Spinal cord (tissue), 10 donors: ENCODE data around the gene SPATA9. TPM values are rescaled to one million over a fixed set of nuclear protein-coding genes. Genes with fewer than 3 reads are reported as not detected.
A peak's percentile ranks its signal among the peaks of the same experiment; 100 is the strongest.

ENCODE experiments used
- DNase-seq, 6 donors: peaks; one replicate each; pipeline versions ENCODE4 v3.0.0 to v3.0.0-alpha.2; 2013 to 2015; ENCODE audit warnings: low spot score in 6 of 6, low read depth in 4 of 6
- H3K27ac ChIP-seq: one replicate; pipeline ENCODE4 v1.5.1; 2013; ENCODE audit warnings: low read depth, low read length, control low read depth
- H3K27me3 ChIP-seq: one replicate; pipeline ENCODE4 v1.6.1; 2013; ENCODE audit warnings: low read length; ENCODE audit not compliant: control insufficient read depth, insufficient read depth
- H3K36me3 ChIP-seq: one replicate; pipeline ENCODE4 v1.6.1; 2013; ENCODE audit warnings: low read length; ENCODE audit not compliant: control insufficient read depth, insufficient read depth
- H3K4me1 ChIP-seq: one replicate; pipeline ENCODE4 v1.6.1; 2013; ENCODE audit warnings: low read length; ENCODE audit not compliant: control insufficient read depth, insufficient read depth
- H3K4me3 ChIP-seq: one replicate; pipeline ENCODE4 v1.5.1; 2013; ENCODE audit warnings: low read depth, low read length, control low read depth
- H3K9me3 ChIP-seq: one replicate; pipeline ENCODE4 v1.6.1; 2013; ENCODE audit warnings: low read length; ENCODE audit not compliant: control insufficient read depth, insufficient read depth
- WGBS: methylation state at CpG from one replicate; pipeline ENCODE4 v1.1.5; 2013; ENCODE audit warnings: missing lambda C conversion rate; ENCODE audit not compliant: insufficient coverage; 5-methylcytosine and 5-hydroxymethylcytosine counted together
- polyA plus RNA-seq, 2 donors: library from polyadenylated mRNA; unstranded; fragments of 120-200 nt; gene quantifications; one replicate each; pipeline ENCODE4 v1.2.1, GENCODE V29; 2013; ENCODE audit not compliant: insufficient read length in 2 of 2
- total RNA-seq, 2 donors: library from RNA; depleted of rRNA in 1 of 2; stranded (reverse); fragments of 120-200 nt in 1 of 2; fragments of >200 nt in 1 of 2; gene quantifications; one replicate each; pipeline versions ENCODE4 v1.2.3 to v1.2.4, GENCODE V29; 2013 to 2014
- donor health status: healthy.

Gene SPATA9
- total and polyA plus RNA-seq, 4 donors: 0.40 to 1.7 (median 1.4) TPM

DNA sequence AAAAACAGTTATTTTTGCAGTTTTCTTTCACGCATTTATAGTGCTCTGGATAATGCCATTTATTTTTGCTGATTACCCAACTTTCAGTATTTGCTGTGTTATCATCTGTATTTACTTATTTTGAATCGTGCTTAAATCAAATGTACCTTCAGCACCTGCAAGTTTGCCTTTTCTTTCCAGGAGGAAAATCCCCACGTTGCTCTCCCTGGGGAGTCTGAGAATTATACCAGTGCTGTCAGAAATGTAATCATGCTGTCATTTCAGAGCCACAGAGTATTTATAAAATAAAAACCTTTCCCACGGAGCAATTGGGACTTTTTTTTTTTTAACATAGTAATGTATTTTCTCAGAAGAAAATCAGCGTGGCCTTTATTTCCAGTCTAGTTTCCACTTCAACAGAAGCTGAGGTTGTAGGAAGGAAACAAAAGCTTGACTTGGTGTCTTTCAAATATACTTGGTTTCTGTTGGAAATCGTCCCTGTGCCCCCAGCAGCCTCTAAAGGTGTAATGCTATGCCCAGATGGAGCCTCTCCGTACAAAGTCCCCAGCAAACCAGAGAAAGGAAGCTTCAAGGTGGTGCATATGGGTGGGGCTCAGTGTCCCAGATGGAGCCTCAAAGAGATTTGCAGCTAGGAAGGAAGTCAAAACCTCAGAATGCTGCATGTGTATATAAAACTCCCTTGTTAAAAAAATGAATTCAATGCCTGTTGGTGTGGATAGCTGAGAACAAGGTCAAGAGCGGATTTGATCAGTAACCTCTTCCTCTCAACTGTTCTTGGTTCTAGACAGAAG lies 60.8 kb downstream of the SPATA9 start:
- no peaks in the 10 kb centered on the region for H3K36me3 ChIP-seq
- no peak for DNase-seq
- H3K27ac ChIP-seq: no peak overlapping the region
- no peak overlapping the region for H3K4me3 ChIP-seq
- H3K4me1 ChIP-seq: peaks cover 13% of the 10 kb centered on the region
- H3K9me3 ChIP-seq: no peaks in the 10 kb centered on the region
- peaks cover 25% of the 10 kb centered on the region for H3K27me3 ChIP-seq
- 48% methylated on average over 2 of the region's 8 CpGs for WGBS

DNA sequence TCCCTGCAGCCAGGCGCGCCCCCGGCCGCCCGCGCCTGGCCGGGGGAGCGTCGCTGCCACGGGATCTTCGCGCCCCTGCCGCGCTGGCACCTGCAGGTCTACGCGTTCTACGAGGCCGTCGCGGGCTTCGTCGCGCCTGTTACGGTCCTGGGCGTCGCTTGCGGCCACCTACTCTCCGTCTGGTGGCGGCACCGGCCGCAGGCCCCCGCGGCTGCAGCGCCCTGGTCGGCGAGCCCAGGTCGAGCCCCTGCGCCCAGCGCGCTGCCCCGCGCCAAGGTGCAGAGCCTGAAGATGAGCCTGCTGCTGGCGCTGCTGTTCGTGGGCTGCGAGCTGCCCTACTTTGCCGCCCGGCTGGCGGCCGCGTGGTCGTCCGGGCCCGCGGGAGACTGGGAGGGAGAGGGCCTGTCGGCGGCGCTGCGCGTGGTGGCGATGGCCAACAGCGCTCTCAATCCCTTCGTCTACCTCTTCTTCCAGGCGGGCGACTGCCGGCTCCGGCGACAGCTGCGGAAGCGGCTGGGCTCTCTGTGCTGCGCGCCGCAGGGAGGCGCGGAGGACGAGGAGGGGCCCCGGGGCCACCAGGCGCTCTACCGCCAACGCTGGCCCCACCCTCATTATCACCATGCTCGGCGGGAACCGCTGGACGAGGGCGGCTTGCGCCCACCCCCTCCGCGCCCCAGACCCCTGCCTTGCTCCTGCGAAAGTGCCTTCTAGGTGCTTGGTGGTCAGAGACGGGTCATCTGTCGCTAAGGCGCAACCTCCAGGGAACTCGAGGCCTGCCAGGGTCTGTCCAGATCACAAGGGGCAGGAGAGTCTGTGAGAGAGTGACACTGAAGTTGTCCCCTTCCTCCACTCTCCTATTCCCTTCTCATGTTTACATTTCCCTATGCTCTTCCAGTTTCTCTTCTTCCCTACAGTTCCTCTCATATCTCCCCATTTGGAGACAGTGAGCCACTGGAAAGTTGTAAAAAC lies 61.6 kb downstream of the SPATA9 start:
- H3K27ac ChIP-seq: no peak overlapping the region
- H3K36me3 ChIP-seq: no peaks in the 10 kb centered on the region
- peak in 2 of 6 donors; percentile 53 to 56 for DNase-seq
- H3K4me3 ChIP-seq: peak overlapping the region; percentile 10
- H3K4me1 ChIP-seq: peaks cover 13% of the 10 kb centered on the region
- no peaks in the 10 kb centered on the region for H3K9me3 ChIP-seq
- under 1% methylated on average over 86 of the region's 92 CpGs for WGBS
- H3K27me3 ChIP-seq: peaks cover 25% of the 10 kb centered on the region

DNA sequence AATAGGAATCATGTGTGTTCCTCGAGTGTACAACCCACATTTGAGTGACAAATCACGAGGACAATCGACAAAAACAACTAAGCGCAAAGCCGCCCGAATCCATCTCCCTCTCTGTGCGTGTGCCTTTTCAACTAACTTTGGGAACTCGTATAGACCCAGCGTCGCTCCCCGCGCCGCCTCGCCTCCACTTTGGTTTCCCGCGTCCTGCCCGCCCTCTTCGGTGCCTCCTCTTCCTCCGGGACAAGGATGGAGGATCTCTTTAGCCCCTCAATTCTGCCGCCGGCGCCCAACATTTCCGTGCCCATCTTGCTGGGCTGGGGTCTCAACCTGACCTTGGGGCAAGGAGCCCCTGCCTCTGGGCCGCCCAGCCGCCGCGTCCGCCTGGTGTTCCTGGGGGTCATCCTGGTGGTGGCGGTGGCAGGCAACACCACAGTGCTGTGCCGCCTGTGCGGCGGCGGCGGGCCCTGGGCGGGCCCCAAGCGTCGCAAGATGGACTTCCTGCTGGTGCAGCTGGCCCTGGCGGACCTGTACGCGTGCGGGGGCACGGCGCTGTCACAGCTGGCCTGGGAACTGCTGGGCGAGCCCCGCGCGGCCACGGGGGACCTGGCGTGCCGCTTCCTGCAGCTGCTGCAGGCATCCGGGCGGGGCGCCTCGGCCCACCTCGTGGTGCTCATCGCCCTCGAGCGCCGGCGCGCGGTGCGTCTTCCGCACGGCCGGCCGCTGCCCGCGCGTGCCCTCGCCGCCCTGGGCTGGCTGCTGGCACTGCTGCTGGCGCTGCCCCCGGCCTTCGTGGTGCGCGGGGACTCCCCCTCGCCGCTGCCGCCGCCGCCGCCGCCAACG lies 62.5 kb downstream of the SPATA9 start, which contains the start of gene GPR150:
Gene GPR150 (plus strand): TSS at position 58 of the 840 bp plus-strand sequence. CDS start 189 bp downstream, at position 247.
- no peak within 1 kb of the TSS for H3K27ac ChIP-seq
- H3K36me3 ChIP-seq: no peaks in the 10 kb centered on the region
- H3K27me3 ChIP-seq: peaks cover 25% of the 10 kb centered on the region
- WGBS: under 1% methylated on average over 84 of the region's 85 CpGs
- H3K4me1 ChIP-seq: peaks cover 13% of the 10 kb centered on the region
- H3K9me3 ChIP-seq: no peaks in the 10 kb centered on the region
- H3K4me3 ChIP-seq: peak within 1 kb of the TSS; percentile 45
- DNase-seq: peak in 2 of 6 donors; percentile 50 to 54

DNA sequence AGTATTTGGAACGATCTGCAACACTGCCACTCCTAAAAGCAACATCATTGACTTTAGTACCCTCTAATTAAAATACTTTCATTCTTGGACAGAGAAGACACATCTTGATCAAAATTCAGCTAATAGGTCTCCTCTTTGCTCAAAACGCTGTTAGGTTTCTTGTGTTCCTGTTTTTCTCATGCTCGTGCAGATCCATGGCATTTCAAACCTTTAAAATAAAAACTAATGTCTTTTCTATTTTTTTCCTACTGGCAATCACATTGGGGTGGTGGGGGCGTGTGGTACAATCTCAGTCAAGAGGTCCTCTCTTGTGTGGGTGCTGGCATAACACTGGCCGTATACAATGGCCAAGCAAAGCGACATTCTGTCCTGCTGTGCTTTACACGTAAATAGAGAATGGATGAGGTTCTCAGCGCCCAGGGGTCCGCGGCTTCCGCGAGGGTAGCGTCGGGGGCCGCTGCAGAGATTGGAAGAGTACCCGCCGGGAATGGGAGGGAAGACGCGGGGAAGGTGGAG lies 63.2 kb downstream of the SPATA9 start:
- Histone ChIP-seq H3K27ac (no peak overlapping the region), H3K4me1 (peaks cover 13% of the 10 kb centered on the region), H3K4me3 (peak overlapping the region; percentile 45), H3K9me3 (no peaks in the 10 kb centered on the region), H3K27me3 (peaks cover 25% of the 10 kb centered on the region), H3K36me3 (no peaks in the 10 kb centered on the region)
- peak in 1 of 6 donors; percentile 8 for DNase-seq
- 2% methylated on average over 13 of the region's 19 CpGs for WGBS

DNA sequence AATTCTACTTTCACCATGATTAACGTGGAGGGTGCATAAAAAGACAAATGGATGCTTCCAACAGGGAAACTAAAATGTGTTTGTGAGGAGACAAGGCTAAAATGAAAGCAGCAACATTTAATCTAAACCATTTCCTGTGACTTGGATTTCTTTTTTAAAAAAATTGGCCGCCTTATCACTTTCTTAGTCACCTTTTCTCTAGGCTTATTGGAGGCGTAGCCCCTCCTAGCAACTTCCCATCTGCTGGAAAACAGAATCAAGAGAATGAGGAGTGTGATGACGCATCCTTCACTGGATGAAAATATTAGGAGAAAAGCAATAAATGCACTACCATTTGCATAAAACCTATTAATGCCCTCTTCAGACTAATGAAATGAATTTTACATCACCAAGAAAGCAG lies 63.7 kb downstream of the SPATA9 start:
- WGBS: no CpG with 5 or more reads among the region's 4 CpGs
- H3K27ac ChIP-seq: no peak overlapping the region

DNA sequence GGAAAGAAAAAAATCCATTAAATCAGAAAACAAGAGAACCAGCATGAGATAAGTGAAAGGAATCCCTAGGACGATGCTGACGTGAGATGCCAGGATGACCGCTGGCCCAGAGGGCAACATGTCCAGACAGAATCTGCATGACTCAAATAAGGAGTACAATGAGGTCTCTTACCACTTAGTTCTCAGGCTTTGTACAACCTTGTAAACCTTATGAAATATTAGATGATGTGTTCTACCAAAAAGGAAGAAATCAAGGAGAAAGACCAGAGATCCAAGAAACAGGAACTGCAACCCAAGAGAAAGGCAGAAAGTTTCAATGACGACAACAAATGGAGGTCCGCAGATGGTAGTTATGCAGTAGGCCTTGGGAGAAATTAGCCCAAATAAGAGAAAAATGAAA lies 65.7 kb downstream of the SPATA9 start:
- no peak overlapping the region for H3K4me3 ChIP-seq
- no peak for DNase-seq
- no peak overlapping the region for H3K27ac ChIP-seq
- no peaks in the 10 kb centered on the region for H3K36me3 ChIP-seq
- WGBS: 77% methylated on average over 5 of the region's 5 CpGs
- peaks cover 4% of the 10 kb centered on the region for H3K9me3 ChIP-seq
- peaks cover 13% of the 10 kb centered on the region for H3K4me1 ChIP-seq
- H3K27me3 ChIP-seq: peaks cover 25% of the 10 kb centered on the region

More for the DNA sequence above, 63.7 kb downstream of the SPATA9 start:
- Histone ChIP-seq H3K27me3 (peaks cover 25% of the 10 kb centered on the region), H3K36me3 (no peaks in the 10 kb centered on the region), H3K4me3 (no peak overlapping the region), H3K4me1 (peaks cover 13% of the 10 kb centered on the region), H3K9me3 (no peaks in the 10 kb centered on the region)
- DNase-seq: no peak

DNA sequence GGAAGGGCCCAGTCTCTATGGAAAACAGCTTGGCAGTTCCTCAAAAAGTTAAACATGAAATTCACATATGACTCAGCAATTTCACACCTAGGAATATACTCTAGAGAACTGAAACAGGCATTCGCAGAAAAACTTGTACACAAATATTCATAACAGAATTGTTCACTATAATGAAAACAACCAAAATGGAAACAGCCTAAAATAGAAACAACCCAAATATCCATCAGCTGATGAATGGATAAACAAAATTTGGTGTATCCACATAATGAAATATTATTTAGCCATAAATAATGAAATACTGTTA lies 67.7 kb downstream of the SPATA9 start:
- DNase-seq: no peak
- no peaks in the 10 kb centered on the region for H3K36me3 ChIP-seq
- peaks cover 4% of the 10 kb centered on the region for H3K9me3 ChIP-seq
- no CpG with 5 or more reads among the region's 1 CpG for WGBS
- no peak overlapping the region for H3K27ac ChIP-seq
- peaks cover 19% of the 10 kb centered on the region for H3K27me3 ChIP-seq
- no peak overlapping the region for H3K4me3 ChIP-seq
- peaks cover 5% of the 10 kb centered on the region for H3K4me1 ChIP-seq

DNA sequence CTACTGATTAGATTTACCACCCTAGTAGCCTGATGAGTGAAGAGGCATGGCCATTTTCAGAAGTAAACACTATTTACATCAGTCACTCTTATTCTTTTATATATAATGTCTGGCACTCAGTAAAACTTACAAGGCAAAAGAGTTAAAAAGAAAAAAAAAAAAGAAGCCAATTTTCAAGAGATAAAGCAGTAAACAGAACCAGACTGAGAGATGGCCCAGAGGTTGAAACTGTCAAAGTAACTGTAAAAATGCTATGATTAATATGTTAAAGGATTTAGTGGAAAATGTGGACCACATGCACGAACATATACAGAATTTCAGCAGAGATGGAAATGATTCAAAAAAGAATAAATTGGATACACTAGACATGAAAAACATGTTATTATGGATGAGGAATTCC lies 69.3 kb downstream of the SPATA9 start:
- H3K36me3 ChIP-seq: no peaks in the 10 kb centered on the region
- DNase-seq: no peak
- H3K4me1 ChIP-seq: no peaks in the 10 kb centered on the region
- peaks cover 4% of the 10 kb centered on the region for H3K9me3 ChIP-seq
- H3K4me3 ChIP-seq: no peak overlapping the region
- WGBS: 100% methylated on average over 1 of the region's 1 CpG
- H3K27ac ChIP-seq: no peak overlapping the region
- H3K27me3 ChIP-seq: peaks cover 3% of the 10 kb centered on the region

DNA sequence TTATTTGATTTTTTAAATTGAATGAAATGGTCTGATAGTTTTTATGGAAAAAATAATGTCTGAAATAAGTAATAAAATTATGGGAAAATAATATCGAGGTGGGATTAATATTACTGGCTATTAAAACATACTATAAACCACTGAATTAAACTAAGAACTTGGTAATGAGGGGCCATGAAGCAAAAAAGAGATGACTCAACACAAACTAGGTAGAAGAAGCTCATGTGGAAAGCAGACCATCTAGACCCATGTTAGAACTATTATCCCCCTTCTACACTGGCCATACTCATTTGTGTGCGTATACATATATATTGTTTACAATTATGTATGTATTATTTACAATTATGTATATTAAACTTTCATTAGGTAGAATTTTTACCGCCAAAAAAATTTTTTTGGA lies 71.4 kb downstream of the SPATA9 start:
- no peaks in the 10 kb centered on the region for H3K36me3 ChIP-seq
- H3K9me3 ChIP-seq: peaks cover 4% of the 10 kb centered on the region
- no peak for DNase-seq
- H3K4me3 ChIP-seq: no peak overlapping the region
- H3K27ac ChIP-seq: no peak overlapping the region
- no peaks in the 10 kb centered on the region for H3K27me3 ChIP-seq
- no peaks in the 10 kb centered on the region for H3K4me1 ChIP-seq
- WGBS: 100% methylated on average over 1 of the region's 3 CpGs
